Hematopoietic multipotent progenitor cell treated with erythropoietin and hydrocortisone succinate and interleukin-3 and kit ligand, for 6 days (in vitro differentiated cells): ENCODE measurements around the gene EPN1.

Source experiments
- DNase-seq: peaks from one replicate; pipeline ENCODE4 v3.0.0-alpha.2; 2015

EPN1 gene

GRCh38 chr19:55661826-55662225 is 13.2 kb upstream of the EPN1 start:
- DNase-seq: no peak

GRCh38 chr19:55663846-55664536 is 11.0 kb upstream of the EPN1 start:
- no peak for DNase-seq

- DNase-seq: no peak
Observed at GRCh38 chr19:55666343-55667005, 8.6 kb upstream of the EPN1 start.

- no peak for DNase-seq
Observed at GRCh38 chr19:55667006-55667381, 8.0 kb upstream of the EPN1 start.

- DNase-seq: no peak
Observed at GRCh38 chr19:55667511-55667910, 7.5 kb upstream of the EPN1 start.

- DNase-seq: no peak
Observed at GRCh38 chr19:55667958-55668357, 7.1 kb upstream of the EPN1 start.

- no peak for DNase-seq
Observed at GRCh38 chr19:55668603-55669348, 6.2 kb upstream of the EPN1 start.

GRCh38 chr19:55669418-55670279 is 5.4 kb upstream of the EPN1 start:
- no peak for DNase-seq

GRCh38 chr19:55670280-55671053 is 4.6 kb upstream of the EPN1 start:
- no peak for DNase-seq

- DNase-seq: no peak
Observed at GRCh38 chr19:55671054-55671378, 4.0 kb upstream of the EPN1 start.

- peak; percentile 23 for DNase-seq
Observed at GRCh38 chr19:55672418-55672817, 2.6 kb upstream of the EPN1 start.

GRCh38 chr19:55673465-55673864 is 1.6 kb upstream of the EPN1 start:
- DNase-seq: no peak

GRCh38 chr19:55673889-55674288 is 1.1 kb upstream of the EPN1 start:
- DNase-seq: no peak

GRCh38 chr19:55674459-55674840 is 576 bp upstream of the EPN1 start:
- DNase-seq: no peak

GRCh38 chr19:55675661-55676354 is 782 bp downstream of the EPN1 start:
- no peak for DNase-seq

- peak; percentile 90 for DNase-seq
Observed at GRCh38 chr19:55676383-55676782, 1.4 kb downstream of the EPN1 start.

GRCh38 chr19:55676889-55677505 is 2.0 kb downstream of the EPN1 start:
- no peak for DNase-seq

- no peak for DNase-seq
Observed at GRCh38 chr19:55677572-55678028, 2.6 kb downstream of the EPN1 start.

- no peak for DNase-seq
Observed at GRCh38 chr19:55678121-55678671, 3.2 kb downstream of the EPN1 start.

GRCh38 chr19:55679343-55680257 is 4.6 kb downstream of the EPN1 start:
- no peak for DNase-seq
